C4-2B (cell line): ENCODE results near the gene TPSB2.

Source experiments
- H3K27ac ChIP-seq: fragments of 450-650 bp; 2 replicates; pipeline ENCODE4 v1.5.1; 2017
- ZFX ChIP-seq: fragments of 450-650 bp; IDR thresholded peaks from 2 replicates; pipeline ENCODE4 v1.6.1; 2017
- TF ChIP-seq, protein P1 (sequence below): fragments of 450-650 bp; conservative IDR thresholded peaks from 2 replicates; pipeline ENCODE4 v1.5.1; 2017; ENCODE audit warnings: mild to moderate bottlenecking

Gene TPSB2

DNA sequence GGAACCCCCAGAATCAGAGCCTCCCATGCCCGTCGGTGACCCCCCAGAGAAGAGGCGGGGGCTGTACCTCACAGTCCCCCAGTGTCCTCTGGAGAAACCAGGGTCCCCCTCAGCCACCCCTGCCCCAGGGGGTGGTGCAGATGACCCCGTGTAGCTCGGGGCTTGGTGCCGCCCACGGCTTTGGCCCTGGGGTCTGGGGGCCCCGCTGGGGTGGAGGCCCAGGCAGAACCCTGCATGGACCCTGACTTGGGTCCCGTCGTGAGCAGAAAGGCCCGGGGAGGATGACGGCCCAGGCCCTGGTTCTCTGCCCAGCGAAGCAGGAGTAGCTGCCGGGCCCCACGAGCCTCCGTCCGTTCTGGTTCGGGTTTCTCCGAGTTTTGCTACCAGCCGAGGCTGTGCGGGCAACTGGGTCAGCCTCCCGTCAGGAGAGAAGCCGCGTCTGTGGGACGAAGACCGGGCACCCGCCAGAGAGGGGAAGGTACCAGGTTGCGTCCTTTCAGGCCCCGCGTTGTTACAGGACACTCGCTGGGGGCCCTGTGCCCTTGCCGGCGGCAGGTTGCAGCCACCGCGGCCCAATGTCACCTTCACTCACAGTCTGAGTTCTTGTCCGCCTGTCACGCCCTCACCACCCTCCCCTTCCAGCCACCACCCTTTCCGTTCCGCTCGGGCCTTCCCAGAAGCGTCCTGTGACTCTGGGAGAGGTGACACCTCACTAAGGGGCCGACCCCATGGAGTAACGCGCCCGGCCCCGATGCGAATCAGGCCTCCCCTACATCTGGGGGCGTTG, 8.9 kb downstream of the TPSB2 start:
- H3K27ac ChIP-seq, result no peak overlapping the region
- TF ChIP-seq, protein P1, sequence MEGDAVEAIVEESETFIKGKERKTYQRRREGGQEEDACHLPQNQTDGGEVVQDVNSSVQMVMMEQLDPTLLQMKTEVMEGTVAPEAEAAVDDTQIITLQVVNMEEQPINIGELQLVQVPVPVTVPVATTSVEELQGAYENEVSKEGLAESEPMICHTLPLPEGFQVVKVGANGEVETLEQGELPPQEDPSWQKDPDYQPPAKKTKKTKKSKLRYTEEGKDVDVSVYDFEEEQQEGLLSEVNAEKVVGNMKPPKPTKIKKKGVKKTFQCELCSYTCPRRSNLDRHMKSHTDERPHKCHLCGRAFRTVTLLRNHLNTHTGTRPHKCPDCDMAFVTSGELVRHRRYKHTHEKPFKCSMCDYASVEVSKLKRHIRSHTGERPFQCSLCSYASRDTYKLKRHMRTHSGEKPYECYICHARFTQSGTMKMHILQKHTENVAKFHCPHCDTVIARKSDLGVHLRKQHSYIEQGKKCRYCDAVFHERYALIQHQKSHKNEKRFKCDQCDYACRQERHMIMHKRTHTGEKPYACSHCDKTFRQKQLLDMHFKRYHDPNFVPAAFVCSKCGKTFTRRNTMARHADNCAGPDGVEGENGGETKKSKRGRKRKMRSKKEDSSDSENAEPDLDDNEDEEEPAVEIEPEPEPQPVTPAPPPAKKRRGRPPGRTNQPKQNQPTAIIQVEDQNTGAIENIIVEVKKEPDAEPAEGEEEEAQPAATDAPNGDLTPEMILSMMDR, result no peak

DNA sequence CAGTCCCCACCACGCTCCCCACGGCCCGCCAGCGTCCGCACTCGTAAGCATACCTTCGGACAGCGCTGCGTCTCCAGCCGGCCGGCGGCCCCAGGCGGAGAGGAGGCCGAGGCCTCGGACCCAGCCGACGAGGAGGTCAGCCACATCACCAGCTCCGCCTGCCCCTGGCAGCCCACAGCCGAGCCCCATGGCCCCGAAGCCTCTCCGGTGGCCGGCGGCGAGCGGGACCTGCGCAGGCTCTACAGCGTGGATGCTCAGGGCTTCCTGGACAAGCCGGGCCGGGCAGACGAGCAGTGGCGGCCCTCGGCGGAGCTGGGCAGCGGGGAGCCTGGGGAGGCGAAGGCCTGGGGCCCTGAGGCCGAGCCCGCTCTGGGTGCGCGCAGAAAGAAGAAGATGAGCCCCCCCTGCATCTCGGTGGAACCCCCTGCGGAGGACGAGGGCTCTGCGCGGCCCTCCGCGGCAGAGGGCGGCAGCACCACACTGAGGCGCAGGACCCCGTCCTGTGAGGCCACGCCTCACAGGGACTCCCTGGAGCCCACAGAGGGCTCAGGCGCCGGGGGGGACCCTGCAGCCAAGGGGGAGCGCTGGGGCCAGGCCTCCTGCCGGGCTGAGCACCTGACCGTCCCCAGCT, 9.8 kb downstream of the TPSB2 start:
- TF ChIP-seq ZFX, result no peak
- TF ChIP-seq, protein P1, result no peak

DNA sequence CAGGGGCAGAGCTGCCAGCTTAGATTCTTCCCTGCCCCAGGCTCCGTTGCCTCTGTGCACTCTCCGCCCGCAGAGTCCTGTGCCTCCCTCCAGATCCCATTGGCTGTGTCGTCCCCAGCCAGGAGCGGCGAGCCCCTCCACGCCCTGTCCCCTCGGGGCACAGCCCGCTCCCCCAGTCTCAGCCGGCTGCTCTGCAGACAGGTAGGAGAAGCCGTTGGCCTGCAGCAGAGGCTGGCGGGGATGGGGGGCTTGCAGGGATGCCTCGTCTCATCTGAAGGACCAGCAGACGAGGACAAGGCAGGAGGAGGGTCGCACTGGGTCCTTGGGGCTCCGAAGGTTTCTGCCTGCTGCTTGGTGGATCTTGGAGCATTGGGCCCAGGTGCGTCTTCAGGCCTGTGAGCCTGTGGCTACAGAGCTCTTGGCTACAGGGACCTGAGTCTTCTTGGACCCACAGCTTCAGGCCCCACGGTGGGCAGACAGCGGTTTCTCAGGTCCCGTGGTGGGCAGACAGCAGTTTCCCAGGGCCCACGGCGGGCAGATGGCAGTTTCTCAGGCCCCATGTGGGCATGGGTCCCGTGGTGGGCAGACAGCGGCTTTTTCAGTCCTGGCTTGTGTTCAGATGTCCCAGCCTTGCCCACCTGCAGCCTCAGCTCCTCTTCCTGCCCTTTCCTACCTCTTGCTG, 10.9 kb downstream of the TPSB2 start:
- TF ChIP-seq ZFX, result no peak
- TF ChIP-seq, protein P1, result no peak
- no peak overlapping the region for H3K27ac ChIP-seq

More for the DNA sequence above, 9.8 kb downstream of the TPSB2 start:
- H3K27ac ChIP-seq, result no peak overlapping the region

DNA sequence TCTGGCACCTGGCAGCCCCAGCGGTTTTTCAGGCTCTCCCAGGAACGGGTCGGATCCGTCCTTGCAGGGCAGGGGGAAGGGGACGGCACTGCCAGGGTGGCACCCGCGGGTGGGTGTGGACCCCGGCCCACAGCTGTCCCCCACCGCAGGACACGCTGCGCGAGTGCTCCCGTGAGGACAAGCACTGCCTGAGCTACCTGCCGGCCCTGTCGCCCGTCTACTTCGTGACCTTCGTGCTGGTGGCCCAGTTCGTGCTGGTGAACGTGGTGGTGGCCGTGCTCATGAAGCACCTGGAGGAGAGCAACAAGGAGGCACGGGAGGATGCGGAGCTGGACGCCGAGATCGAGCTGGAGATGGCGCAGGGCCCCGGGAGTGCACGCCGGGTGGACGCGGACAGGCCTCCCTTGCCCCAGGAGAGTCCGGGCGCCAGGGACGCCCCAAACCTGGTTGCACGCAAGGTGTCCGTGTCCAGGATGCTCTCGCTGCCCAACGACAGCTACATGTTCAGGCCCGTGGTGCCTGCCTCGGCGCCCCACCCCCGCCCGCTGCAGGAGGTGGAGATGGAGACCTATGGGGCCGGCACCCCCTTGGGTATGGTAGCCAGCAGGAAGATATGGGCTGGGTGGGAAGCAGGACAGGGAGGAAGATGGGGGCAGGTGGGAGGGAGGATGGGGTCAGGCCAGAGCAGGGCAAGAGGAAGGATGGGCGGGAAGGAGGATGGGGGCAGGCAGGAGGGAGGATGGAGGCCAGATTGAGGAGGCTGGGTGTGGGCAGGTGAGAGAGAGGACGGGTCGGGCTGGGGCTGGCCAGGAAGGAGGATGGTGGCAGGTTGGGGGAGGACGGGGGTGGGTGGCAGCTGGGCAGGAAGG, 11.7 kb downstream of the TPSB2 start:
- no peak overlapping the region for H3K27ac ChIP-seq
- TF ChIP-seq ZFX, result no peak
- TF ChIP-seq, protein P1, result no peak

DNA sequence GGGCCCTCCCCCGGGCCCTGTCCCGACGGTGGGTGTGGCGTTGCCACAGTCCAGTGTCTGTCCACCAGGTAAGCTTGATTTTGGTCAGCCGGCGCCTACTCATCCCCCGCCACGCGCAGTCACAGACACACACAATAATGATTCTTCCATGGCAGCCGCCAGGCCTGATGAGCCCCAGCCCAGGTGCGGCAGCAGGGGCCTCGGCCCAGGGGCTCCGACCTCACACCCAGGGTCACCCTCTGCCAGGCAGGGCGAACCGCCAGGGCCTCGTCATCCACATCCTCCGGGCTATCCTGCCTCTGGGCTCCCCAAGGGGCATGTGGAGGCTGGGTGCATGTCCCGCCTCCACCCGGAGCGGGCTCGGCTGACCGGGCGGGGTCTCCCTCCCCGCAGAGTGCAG, 12.5 kb downstream of the TPSB2 start:
- H3K27ac ChIP-seq, result no peak overlapping the region
- no peak for TF ChIP-seq ZFX
- TF ChIP-seq, protein P1, result no peak

DNA sequence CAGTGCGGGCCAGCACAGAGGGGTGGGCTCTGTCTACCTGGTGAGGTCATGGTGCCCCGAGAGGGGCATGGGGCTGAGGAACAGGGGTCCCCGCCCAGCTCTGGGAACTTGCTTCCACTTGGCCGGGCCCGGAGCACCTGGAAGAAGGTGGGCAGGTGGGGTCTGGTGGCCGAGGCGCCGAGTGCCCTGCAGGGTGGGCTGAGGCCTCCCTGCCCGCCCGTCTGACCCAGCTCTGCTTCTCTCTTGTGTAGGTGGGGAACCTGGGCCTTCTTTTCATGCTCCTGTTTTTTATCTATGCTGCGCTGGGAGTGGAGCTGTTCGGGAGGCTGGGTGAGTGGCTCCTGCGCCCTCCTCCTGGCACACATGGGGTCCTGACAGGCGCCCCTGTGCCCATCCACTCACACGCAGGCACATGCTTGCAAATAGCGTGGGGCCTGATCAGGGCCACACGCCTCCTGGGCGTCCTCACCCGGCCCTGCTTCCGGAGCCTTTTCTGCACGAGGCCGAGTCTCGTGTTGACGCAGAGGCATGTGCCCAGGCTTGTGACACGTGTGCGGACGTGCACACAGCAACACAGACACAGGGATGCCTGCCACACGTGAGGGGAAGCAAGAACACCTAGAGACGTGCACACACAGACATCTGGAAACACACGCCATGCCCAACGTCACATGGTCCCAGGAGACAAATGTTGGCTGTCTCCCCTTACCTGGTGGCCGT, 13.1 kb downstream of the TPSB2 start:
- no peak for TF ChIP-seq ZFX
- TF ChIP-seq, protein P1, result no peak

More for the DNA sequence above, 13.1 kb downstream of the TPSB2 start:
- H3K27ac ChIP-seq, result no peak overlapping the region
